BE2C (cell line): Measurements from ENCODE around the gene FSD1L.

Experiments
- DNase-seq: peaks from one replicate; pipeline ENCODE4 v3.0.0-alpha.2; 2020
- H3K27me3 ChIP-seq: fragments of 250-450 bp; sonication (Bioruptor Pico); 2 replicates; pipeline ENCODE4 v1.5.1; 2020; ENCODE audit warnings: mild to moderate bottlenecking
- H3K36me3 ChIP-seq: fragments of 250-450 bp; sonication (Bioruptor Pico); 2 replicates; pipeline ENCODE4 v1.5.1; 2020; ENCODE audit warnings: mild to moderate bottlenecking
- H3K4me1 ChIP-seq: fragments of 250-450 bp; sonication (Bioruptor Pico); 2 replicates; pipeline ENCODE4 v1.5.1; 2020
- H3K4me3 ChIP-seq: 2 replicates; pipeline ENCODE4 v1.5.1; 2011; ENCODE audit warnings: low read depth, low read length
- H3K9me3 ChIP-seq: fragments of 250-450 bp; sonication (Bioruptor Pico); 2 replicates; pipeline ENCODE4 v1.5.1; 2020
- CTCF ChIP-seq: IDR thresholded peaks from 2 replicates; pipeline ENCODE4 v1.5.1; 2012; ENCODE audit warnings: mild to moderate bottlenecking, low read depth, low read length

The FSD1L gene

GRCh38 chr9:105593145-105593544, 145.3 kb downstream of the FSD1L start:
- no peak overlapping the region for H3K4me3 ChIP-seq
- no peak for DNase-seq
- H3K9me3 ChIP-seq: no peaks in the 10 kb centered on the region
- no peaks in the 10 kb centered on the region for H3K4me1 ChIP-seq
- no peak for TF ChIP-seq CTCF
- peaks cover 7% of the 10 kb centered on the region; the same call in 1 of the 2 replicates for H3K36me3 ChIP-seq
- no peaks in the 10 kb centered on the region for H3K27me3 ChIP-seq
